ENCODE results near the gene KIF9.
"Not testable (repeated sequence)": the region's sequence is repeated elsewhere in the genome, so short reads cannot be mapped to it uniquely, and the experiment has no call there.

Gene KIF9

DNA sequence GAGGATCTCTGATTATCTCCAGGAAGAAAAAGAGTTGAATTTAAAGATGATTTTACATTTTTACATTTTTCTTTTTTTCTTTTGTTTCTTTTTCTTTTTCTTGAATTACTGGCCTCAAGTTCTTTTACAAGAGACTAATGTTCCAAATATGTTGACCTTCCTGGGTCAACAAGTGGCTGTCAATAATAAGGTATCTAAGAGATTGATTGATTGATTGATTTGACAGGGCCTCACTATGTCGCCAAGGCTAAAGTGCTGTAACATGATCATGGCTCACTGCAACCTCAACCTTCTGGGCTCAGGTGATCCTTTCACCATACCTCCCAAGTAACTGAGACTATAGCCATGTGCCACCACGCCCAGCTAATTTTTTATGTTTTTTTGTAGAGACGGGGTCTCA is 44.6 kb downstream of the KIF9 start:
- no peak for DNase-seq (ENCODE audit: low read depth)
- TF ChIP-seq CTCF (IDR thresholded peaks at IDR 0.05; ENCODE audit: insufficient read depth, low read depth, low read length, missing control alignments) = no peak
- no peak overlapping the region for H3K4me3 ChIP-seq (ENCODE audit: low read depth, low read length)

GRCh38 chr3:47228088-47228487 is 54.5 kb downstream of the KIF9 start:
- peak overlapping the region; percentile 16 for H3K4me3 ChIP-seq (ENCODE audit: low read depth, low read length)
- DNase-seq (ENCODE audit: low read depth) = peak; percentile 77
- no peak for TF ChIP-seq CTCF (IDR thresholded peaks at IDR 0.05; ENCODE audit: insufficient read depth, low read depth, low read length, missing control alignments)

DNA sequence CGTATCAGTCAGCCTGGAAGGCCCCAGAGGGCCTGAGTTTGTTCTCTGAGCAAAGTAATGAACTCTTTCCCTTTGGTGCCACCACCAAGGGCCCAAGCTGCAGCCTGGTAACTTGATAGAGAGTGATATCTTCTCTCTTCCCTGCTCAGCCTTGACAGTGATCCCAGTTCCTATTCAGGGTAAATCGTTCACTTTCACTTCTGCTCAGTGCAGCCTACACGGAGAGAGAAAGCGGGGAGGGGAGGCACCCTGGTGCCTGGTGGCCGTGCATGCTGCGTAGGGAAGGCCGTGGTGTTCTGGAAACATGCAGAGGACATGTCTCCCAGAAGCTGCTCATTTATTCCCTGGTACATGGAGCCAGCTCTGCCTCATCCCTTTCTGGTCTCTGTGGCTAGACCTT is 54.9 kb downstream of the KIF9 start:
- peak overlapping the region; percentile 19 for H3K4me3 ChIP-seq (ENCODE audit: low read depth, low read length)
- peak; percentile 71 for DNase-seq (ENCODE audit: low read depth)
- TF ChIP-seq CTCF (IDR thresholded peaks at IDR 0.05; ENCODE audit: insufficient read depth, low read depth, low read length, missing control alignments) = no peak

GRCh38 chr3:47225310-47225906 is 57.2 kb downstream of the KIF9 start:
- TF ChIP-seq CTCF (IDR thresholded peaks at IDR 0.05; ENCODE audit: insufficient read depth, low read depth, low read length, missing control alignments) = no peak
- no peak overlapping the region for H3K4me3 ChIP-seq (ENCODE audit: low read depth, low read length)
- peak; percentile 86 for DNase-seq (ENCODE audit: low read depth)

DNA sequence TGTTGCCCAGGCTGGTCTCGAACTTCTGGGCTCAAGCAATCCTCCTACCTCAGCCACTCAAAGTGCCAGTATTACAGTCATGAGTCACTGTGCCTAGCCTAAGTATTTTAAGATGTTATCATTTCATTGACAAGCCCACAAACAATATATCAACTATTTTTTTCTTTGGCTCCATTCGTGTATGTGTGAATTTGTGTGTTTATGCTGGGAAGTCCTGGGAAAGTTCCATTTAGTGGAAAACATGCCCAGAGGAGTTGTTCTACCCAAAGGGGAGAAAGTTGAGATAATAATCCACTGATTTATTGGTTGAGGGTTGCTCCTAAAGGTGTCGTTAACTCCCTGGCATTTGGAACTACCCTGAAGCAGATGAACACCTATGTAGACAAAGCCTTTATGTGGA is 58.8 kb downstream of the KIF9 start:
- no peak for TF ChIP-seq CTCF (IDR thresholded peaks at IDR 0.05; ENCODE audit: insufficient read depth, low read depth, low read length, missing control alignments)
- DNase-seq (ENCODE audit: low read depth) = no peak
- H3K4me3 ChIP-seq (ENCODE audit: low read depth, low read length) = no peak overlapping the region

GRCh38 chr3:47221798-47222197 is 60.8 kb downstream of the KIF9 start:
- no peak overlapping the region for H3K4me3 ChIP-seq (ENCODE audit: low read depth, low read length)
- no peak for DNase-seq (ENCODE audit: low read depth)
- TF ChIP-seq CTCF (IDR thresholded peaks at IDR 0.05; ENCODE audit: insufficient read depth, low read depth, low read length, missing control alignments) = no peak

- H3K4me3 ChIP-seq (ENCODE audit: low read depth, low read length) = no peak overlapping the region
- TF ChIP-seq CTCF (IDR thresholded peaks at IDR 0.05; ENCODE audit: insufficient read depth, low read depth, low read length, missing control alignments) = no peak
- DNase-seq (ENCODE audit: low read depth) = no peak
Observed at GRCh38 chr3:47210863-47211405, 71.7 kb downstream of the KIF9 start.

GRCh38 chr3:47206022-47206421 is 76.6 kb downstream of the KIF9 start:
- not testable (repeated sequence) for H3K4me3 ChIP-seq (ENCODE audit: low read depth, low read length); DNase-seq (ENCODE audit: low read depth)

Measured in GM12865 (cell line).